Measurements from ENCODE around the gene GABRP.

Gene GABRP

DNA sequence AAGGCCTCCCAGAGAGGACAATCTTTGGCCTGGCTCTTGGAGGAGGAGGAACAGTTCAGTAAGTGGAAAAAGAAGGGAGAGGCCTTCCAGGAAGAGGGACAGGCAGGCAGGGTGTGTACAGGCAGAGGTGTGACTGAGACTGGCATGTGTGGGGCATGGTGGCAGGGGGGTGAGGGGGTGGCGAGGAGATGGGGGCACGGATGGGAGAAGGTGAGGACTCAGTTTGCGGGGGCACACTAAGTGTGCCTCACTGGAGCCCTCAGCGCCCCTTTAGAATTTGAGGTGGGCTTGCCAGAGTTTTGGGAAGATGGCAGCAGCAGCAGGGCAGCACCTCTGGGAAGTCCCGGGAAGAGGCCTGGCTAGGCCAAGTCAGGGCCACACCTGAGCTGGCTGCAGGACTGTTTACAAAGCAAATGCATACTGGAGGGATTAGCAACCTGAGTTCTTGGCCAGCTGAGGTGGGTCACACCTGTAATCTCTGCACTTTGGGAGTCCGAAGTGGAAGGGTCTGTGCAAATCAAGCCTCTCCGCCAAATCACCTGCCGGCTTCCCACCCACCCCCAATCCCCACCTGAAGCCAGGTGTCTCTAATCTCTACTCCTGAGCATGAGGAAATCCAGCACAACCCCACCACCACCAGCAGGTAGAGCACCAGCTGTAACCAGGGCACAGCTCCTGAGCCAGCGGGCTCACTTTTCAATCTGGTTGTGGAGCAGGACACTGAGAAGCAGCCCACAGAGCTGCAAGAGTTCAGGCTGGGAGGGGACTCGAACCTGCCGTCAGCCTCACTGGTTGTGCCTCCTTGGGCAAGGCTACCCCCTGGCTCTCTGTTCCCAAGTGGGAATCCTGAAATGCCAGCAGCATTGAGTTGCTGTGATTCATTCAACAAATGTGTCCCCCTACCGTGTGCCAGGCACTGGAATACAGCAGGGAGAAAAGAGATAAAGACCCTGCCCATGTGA is 10.2 kb upstream of the GABRP start:
- TF ChIP-seq POLR2AphosphoS5 (IDR thresholded peaks at IDR 0.05; ENCODE audit: low read depth) (no peak), SPI1 (IDR thresholded peaks at IDR 0.05; ENCODE audit: borderline replicate concordance, low read depth) (no peak), GABPA (IDR thresholded peaks at IDR 0.05; ENCODE audit: low read depth) (no peak), REST (IDR thresholded peaks at IDR 0.05; ENCODE audit: insufficient replicate concordance, low read depth) (no peak)
- TF ChIP-seq, protein P1, sequence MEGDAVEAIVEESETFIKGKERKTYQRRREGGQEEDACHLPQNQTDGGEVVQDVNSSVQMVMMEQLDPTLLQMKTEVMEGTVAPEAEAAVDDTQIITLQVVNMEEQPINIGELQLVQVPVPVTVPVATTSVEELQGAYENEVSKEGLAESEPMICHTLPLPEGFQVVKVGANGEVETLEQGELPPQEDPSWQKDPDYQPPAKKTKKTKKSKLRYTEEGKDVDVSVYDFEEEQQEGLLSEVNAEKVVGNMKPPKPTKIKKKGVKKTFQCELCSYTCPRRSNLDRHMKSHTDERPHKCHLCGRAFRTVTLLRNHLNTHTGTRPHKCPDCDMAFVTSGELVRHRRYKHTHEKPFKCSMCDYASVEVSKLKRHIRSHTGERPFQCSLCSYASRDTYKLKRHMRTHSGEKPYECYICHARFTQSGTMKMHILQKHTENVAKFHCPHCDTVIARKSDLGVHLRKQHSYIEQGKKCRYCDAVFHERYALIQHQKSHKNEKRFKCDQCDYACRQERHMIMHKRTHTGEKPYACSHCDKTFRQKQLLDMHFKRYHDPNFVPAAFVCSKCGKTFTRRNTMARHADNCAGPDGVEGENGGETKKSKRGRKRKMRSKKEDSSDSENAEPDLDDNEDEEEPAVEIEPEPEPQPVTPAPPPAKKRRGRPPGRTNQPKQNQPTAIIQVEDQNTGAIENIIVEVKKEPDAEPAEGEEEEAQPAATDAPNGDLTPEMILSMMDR (IDR thresholded peaks at IDR 0.05; ENCODE audit: insufficient read depth, low read length) = no peak

DNA sequence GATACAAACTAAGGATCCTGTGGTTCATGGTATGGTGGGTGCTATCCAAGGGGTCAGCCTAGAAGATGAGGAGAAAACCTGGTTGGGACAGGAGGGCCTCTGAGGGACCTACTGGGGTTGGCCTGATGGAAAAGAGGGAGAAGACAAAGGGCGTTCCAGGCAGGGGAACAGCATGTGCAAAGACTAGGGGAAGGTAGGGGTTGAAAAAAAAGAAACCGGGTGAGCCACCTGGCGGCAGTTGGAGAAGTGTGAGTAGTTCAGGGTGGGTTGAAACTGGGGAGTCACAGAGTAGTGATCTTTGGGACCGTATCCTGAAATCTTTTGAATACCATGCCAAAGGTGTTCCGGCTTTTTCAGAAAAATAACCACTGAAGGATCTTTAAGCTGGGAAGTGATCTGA is 8.7 kb upstream of the GABRP start:
- H3K27ac ChIP-seq (replicated peaks) = no peak overlapping the region
- no peak for DNase-seq (ENCODE audit: low read depth in 1 of 2, low spot score in 1 of 2)
- no peaks in the 10 kb centered on the region for H3K27me3 ChIP-seq (ENCODE audit: insufficient read depth, poor library complexity, severe bottlenecking)
- no peak overlapping the region for H3K4me3 ChIP-seq (replicated peaks; ENCODE audit: insufficient read depth, low read length)
- TF ChIP-seq, protein P1 (IDR thresholded peaks at IDR 0.05; ENCODE audit: insufficient read depth, low read length) = no peak
- TF ChIP-seq SPI1 (IDR thresholded peaks at IDR 0.05; ENCODE audit: borderline replicate concordance, low read depth) = no peak
- TF ChIP-seq REST (IDR thresholded peaks at IDR 0.05; ENCODE audit: insufficient replicate concordance, low read depth) = no peak
- TF ChIP-seq GABPA (IDR thresholded peaks at IDR 0.05; ENCODE audit: low read depth) = no peak
- no peak for TF ChIP-seq POLR2AphosphoS5 (IDR thresholded peaks at IDR 0.05; ENCODE audit: low read depth)

More for the DNA sequence above, 10.2 kb upstream of the GABRP start:
- no peak overlapping the region for H3K4me3 ChIP-seq (replicated peaks; ENCODE audit: insufficient read depth, low read length)
- H3K27me3 ChIP-seq (ENCODE audit: insufficient read depth, poor library complexity, severe bottlenecking) = no peaks in the 10 kb centered on the region
- DNase-seq (ENCODE audit: low read depth in 1 of 2, low spot score in 1 of 2) = no peak
- no peak overlapping the region for H3K27ac ChIP-seq (replicated peaks)

- no peak for TF ChIP-seq GABPA (IDR thresholded peaks at IDR 0.05; ENCODE audit: low read depth)
- TF ChIP-seq SPI1 (IDR thresholded peaks at IDR 0.05; ENCODE audit: borderline replicate concordance, low read depth) = no peak
- TF ChIP-seq, protein P1 (IDR thresholded peaks at IDR 0.05; ENCODE audit: insufficient read depth, low read length) = no peak
- TF ChIP-seq REST (IDR thresholded peaks at IDR 0.05; ENCODE audit: insufficient replicate concordance, low read depth) = no peak
- TF ChIP-seq POLR2AphosphoS5 (IDR thresholded peaks at IDR 0.05; ENCODE audit: low read depth) = no peak
- no peak overlapping the region for H3K4me3 ChIP-seq (replicated peaks; ENCODE audit: insufficient read depth, low read length)
- no peak for DNase-seq (ENCODE audit: low read depth in 1 of 2, low spot score in 1 of 2)
These were observed 1.6 kb upstream of the GABRP start for GRCh38 chr5:170781946-170782345.

More at GRCh38 chr5:170781946-170782345, 1.6 kb upstream of the GABRP start:
- H3K27ac ChIP-seq (replicated peaks) = no peak overlapping the region
- H3K27me3 ChIP-seq (ENCODE audit: insufficient read depth, poor library complexity, severe bottlenecking) = no peaks in the 10 kb centered on the region
